Spleen (tissue), 11 donors: ENCODE results near the gene EPHB6. TPM values are rescaled to one million over a fixed set of nuclear protein-coding genes. Genes with fewer than 3 reads are reported as not detected.

Experiments used
- DNase-seq: peaks from one replicate; pipeline ENCODE4 v3.0.0-alpha.2; 2020
- H3K27ac ChIP-seq, 8 donors: fragments of 200-600 bp; sonication (generic) in 7 of 8; 1 replicate in 4 of 8; 2 replicates in 4 of 8; pipeline versions ENCODE4 v1.5.0 to v1.8.0; 2016 to 2021; ENCODE audit warnings: inconsistent platforms in 4 of 8, mild to moderate bottlenecking in 4 of 8, moderate library complexity in 1 of 8
- H3K27me3 ChIP-seq, 7 donors: fragments of 200-600 bp; sonication (generic) in 6 of 7; replicated peaks in 1 of 7; 1 replicate in 4 of 7; 2 replicates in 3 of 7; pipeline versions ENCODE4 v1.5.0 to v1.8.0; 2016 to 2021; ENCODE audit warnings: inconsistent platforms in 3 of 7, mild to moderate bottlenecking in 1 of 7
- H3K36me3 ChIP-seq, 6 donors: fragments of 200-600 bp; sonication (generic) in 5 of 6; 1 replicate in 4 of 6; 2 replicates in 2 of 6; pipeline versions ENCODE4 v1.5.0 to v1.8.0; 2016 to 2021; ENCODE audit warnings: inconsistent platforms in 2 of 6
- H3K4me1 ChIP-seq, 6 donors: fragments of 200-600 bp; sonication (generic) in 5 of 6; 1 replicate in 3 of 6; 2 replicates in 3 of 6; pipeline versions ENCODE4 v1.5.0 to v1.8.0; 2016 to 2021; ENCODE audit warnings: inconsistent platforms in 3 of 6
- H3K4me3 ChIP-seq, 8 donors: fragments of 200-600 bp; sonication (generic) in 7 of 8; 1 replicate in 4 of 8; 2 replicates in 4 of 8; pipeline versions ENCODE4 v1.5.0 to v1.8.0; 2016 to 2021; ENCODE audit warnings: inconsistent platforms in 4 of 8, mild to moderate bottlenecking in 4 of 8, moderate library complexity in 2 of 8
- H3K9me3 ChIP-seq, 8 donors: fragments of 200-600 bp; sonication (generic) in 7 of 8; 1 replicate in 4 of 8; 2 replicates in 4 of 8; pipeline versions ENCODE4 v1.5.0 to v1.8.0; 2016 to 2021; ENCODE audit warnings: inconsistent platforms in 4 of 8
- CTCF ChIP-seq, 11 experiments: fragments of 200-600 bp in 7 of 11; fragments of 450-650 bp in 4 of 11; sonication (generic) in 4 of 11; IDR thresholded peaks in 8 of 11; conservative IDR thresholded peaks in 3 of 11; 1 replicate in 7 of 11; 2 replicates in 4 of 11; pipeline versions ENCODE4 v1.4.0 to v1.8.0; 2016 to 2021; ENCODE audit warnings: antibody characterized with exemption in 11 of 11, inconsistent platforms in 4 of 11, mild to moderate bottlenecking in 1 of 11
- POLR2A ChIP-seq, 3 donors: fragments of 450-650 bp; IDR thresholded peaks; one replicate each; pipeline ENCODE4 v1.5.1; 2017; ENCODE audit warnings: antibody characterized with exemption in 3 of 3, mild to moderate bottlenecking in 1 of 3
- POLR2AphosphoS5 ChIP-seq, 3 donors: sonication (generic); formaldehyde crosslinking; IDR thresholded peaks; one replicate each; pipeline ENCODE4 v1.5.1; 2017; ENCODE audit warnings: antibody characterized with exemption in 3 of 3
- WGBS, 5 donors: extraction: QIAGEN DNeasy Blood & Tissue Kit in 3 of 5; methylation state at CpG; one replicate each; pipeline versions ENCODE4 v1.1.5 to v1.1.7; 2013 to 2018; 5-methylcytosine and 5-hydroxymethylcytosine counted together
- intact Hi-C: fragments of 100-400 bp; cut with DNase I; formaldehyde crosslinking; loops from one replicate; pipeline ENCODE4 v1.15.0; 2023; ENCODE audit warnings: low total_unique reads
- polyA plus RNA-seq, 3 donors: library from polyadenylated mRNA; stranded (reverse); fragments of 200-250 nt; gene quantifications; one replicate each; pipeline ENCODE4 v1.2.1, GENCODE V29; 2013
- total RNA-seq, 7 donors: library from RNA; depleted of rRNA in 3 of 7; stranded (reverse); fragments of >200 nt in 3 of 7; fragmentation: NEBNext Ultra II Directional in 4 of 7; extraction: Animal tissue kit (Norgen Biotek cat#: 25700) in 4 of 7; gene quantifications; one replicate each; pipeline versions ENCODE4 v1.1.0 to v1.2.1, GENCODE V29; 2016 to 2021
- donor health status: healthy with polysubstance abuse.
- donor health status: DM: no; HTN: no; CAD: no; lungs with moderate emphysema.
- donor health status: DM: no; HTN: no; CAD: no.
- donor health status: Bipolar disorder and iron deficiency.
- donor health status: healthy.
- donor health status: DM: no; HTN: no; CAD: no.
- donor health status: DM: yes; HTN: yes; CAD: no.

Gene EPHB6
- total and polyA plus RNA-seq, 10 donors = 11.3 to 28.8 (median 13.9) TPM

- Histone ChIP-seq H3K27me3 (no peaks in the 10 kb centered on the region), H3K36me3 (no peaks in the 10 kb centered on the region), H3K9me3 (no peaks in the 10 kb centered on the region), H3K4me3 (no peak overlapping the region), H3K4me1 (no peaks in the 10 kb centered on the region), H3K27ac (no peak overlapping the region)
- intact Hi-C loops = no loop called here
- 85 to 93% (median 90%) methylated on average over 2 of the region's 2 CpGs for WGBS, 5 donors
- TF ChIP-seq POLR2A (IDR thresholded peaks at IDR 0.05) (no peak), CTCF (IDR thresholded peaks at IDR 0.05 in 8 of 11, conservative IDR thresholded peaks at IDR 0.05 in 3 of 11) (no peak), POLR2AphosphoS5 (IDR thresholded peaks at IDR 0.05) (no peak)
- no peak for DNase-seq
Measured at GRCh38 chr7:142847353-142847752, 7.5 kb upstream of the EPHB6 start.

- intact Hi-C loops = loop anchor here (10.0 kb wide), 2 partner anchors 154 to 364 kb away; no protein-coding TSS in a partner anchor
- TF ChIP-seq POLR2AphosphoS5 (IDR thresholded peaks at IDR 0.05) = no peak
- TF ChIP-seq POLR2A (IDR thresholded peaks at IDR 0.05) = no peak
- TF ChIP-seq CTCF (IDR thresholded peaks at IDR 0.05 in 8 of 11, conservative IDR thresholded peaks at IDR 0.05 in 3 of 11) = no peak
- WGBS, 5 donors = 86 to 91% (median 89%) methylated on average over 4 of the region's 4 CpGs
- no peak overlapping the region for H3K27ac ChIP-seq
- H3K9me3 ChIP-seq = no peaks in the 10 kb centered on the region
- H3K36me3 ChIP-seq = no peaks in the 10 kb centered on the region
- H3K27me3 ChIP-seq = peaks cover 0 to 12% (median 0%) of the 10 kb centered on the region in 7 donors
- no peak overlapping the region for H3K4me3 ChIP-seq
- no peak for DNase-seq
- H3K4me1 ChIP-seq = peaks cover 4 to 27% (median 21%) of the 10 kb centered on the region in 6 donors
Measured at GRCh38 chr7:142851269-142851668, 3.6 kb upstream of the EPHB6 start.

- H3K4me3 ChIP-seq = no peak overlapping the region
- H3K27me3 ChIP-seq = peaks cover 0 to 12% (median 0%) of the 10 kb centered on the region in 7 donors
- intact Hi-C loops = loop anchor here (10.0 kb wide), 2 partner anchors 153 to 363 kb away; no protein-coding TSS in a partner anchor
- no peaks in the 10 kb centered on the region for H3K9me3 ChIP-seq
- DNase-seq = no peak
- peaks cover 4 to 34% (median 24%) of the 10 kb centered on the region in 6 donors for H3K4me1 ChIP-seq
- no peaks in the 10 kb centered on the region for H3K36me3 ChIP-seq
- no peak overlapping the region for H3K27ac ChIP-seq
- TF ChIP-seq POLR2A (IDR thresholded peaks at IDR 0.05) (no peak), POLR2AphosphoS5 (IDR thresholded peaks at IDR 0.05) (no peak), CTCF (IDR thresholded peaks at IDR 0.05 in 8 of 11, conservative IDR thresholded peaks at IDR 0.05 in 3 of 11) (no peak)
Measured at GRCh38 chr7:142851919-142852318, 3.0 kb upstream of the EPHB6 start.

GRCh38 chr7:142853739-142854371 lies 1.0 kb upstream of the EPHB6 start:
- WGBS, 5 donors = 0 to 2% (median 1%) methylated on average over 10 to 23 of the region's 23 CpGs
- TF ChIP-seq POLR2A (IDR thresholded peaks at IDR 0.05) = peak in 1 of 3 donors; percentile 33
- peak; percentile 49 to 85 (median 76) for TF ChIP-seq CTCF (IDR thresholded peaks at IDR 0.05 in 8 of 11, conservative IDR thresholded peaks at IDR 0.05 in 3 of 11)
- peak; percentile 31 to 70 (median 66) for TF ChIP-seq POLR2AphosphoS5 (IDR thresholded peaks at IDR 0.05)
- H3K4me1 ChIP-seq = peaks cover 4 to 38% (median 24%) of the 10 kb centered on the region in 6 donors
- peak overlapping the region; percentile 66 to 91 (median 82) for H3K27ac ChIP-seq
- H3K4me3 ChIP-seq = peak overlapping the region; percentile 67 to 89 (median 78)
- H3K27me3 ChIP-seq = peaks cover 0 to 12% (median 0%) of the 10 kb centered on the region in 7 donors
- DNase-seq = peak; percentile 95
- no peaks in the 10 kb centered on the region for H3K9me3 ChIP-seq
- no peaks in the 10 kb centered on the region for H3K36me3 ChIP-seq
- intact Hi-C loops = loop anchor here (10.0 kb wide), 2 partner anchors 151 to 361 kb away; no protein-coding TSS in a partner anchor
